CD8-positive, alpha-beta memory T cell (primary cell): ENCODE data around the gene CIAO2A. TPM values are rescaled to one million over a fixed set of nuclear protein-coding genes. Genes with fewer than 3 reads are reported as not detected.
A peak's percentile ranks its signal among the peaks of the same experiment; 100 is the strongest.
"Not testable (repeated sequence)": the region's sequence is repeated elsewhere in the genome, so short reads cannot be mapped to it uniquely, and the experiment has no call there.

Experiments used
- CTCF ChIA-PET: fragments of 350-600 bp; sonication (Branson Sonifier 250); formaldehyde crosslinking; loops from one replicate; lab custom pipeline; 2021; ENCODE audit warnings: antibody characterized with exemption; lab: Charles Lee
- POLR2A ChIA-PET: fragments of 350-600 bp; sonication (Branson Sonifier 250); formaldehyde crosslinking; loops from one replicate; lab custom pipeline; 2021; ENCODE audit warnings: antibody characterized with exemption; lab: Charles Lee
- DNase-seq, 5 donors: peaks; one replicate each; pipeline versions ENCODE4 v3.0.0 to v3.0.0-alpha.2; 2020 to 2022; ENCODE audit warnings: mixed read lengths in 1 of 5
- H3K27ac ChIP-seq: one replicate; pipeline ENCODE4 v1.7.0; 2013; ENCODE audit warnings: low read depth, mild to moderate bottlenecking, low read length, moderate library complexity
- H3K27me3 ChIP-seq: 2 replicates; pipeline ENCODE4 v1.7.0; 2013; ENCODE audit warnings: low read length, mild to moderate bottlenecking; ENCODE audit not compliant: insufficient read depth, poor library complexity, severe bottlenecking
- H3K36me3 ChIP-seq: 2 replicates; pipeline ENCODE4 v1.7.0; 2013; ENCODE audit warnings: mild to moderate bottlenecking, low read length, moderate library complexity; ENCODE audit not compliant: insufficient read depth
- H3K4me1 ChIP-seq: 2 replicates; pipeline ENCODE4 v1.7.0; 2013; ENCODE audit warnings: mild to moderate bottlenecking, low read length, moderate library complexity; ENCODE audit not compliant: insufficient read depth
- H3K4me3 ChIP-seq: 2 replicates; pipeline ENCODE4 v1.7.0; 2013; ENCODE audit warnings: mild to moderate bottlenecking, low read length
- H3K9me3 ChIP-seq: 2 replicates; pipeline ENCODE4 v1.7.0; 2013; ENCODE audit warnings: mild to moderate bottlenecking, low read length
- H3K27ac Mint-ChIP-seq, 8 donors: one replicate each; pipeline ENCODE4 v1.8.0; 2020 to 2021; ENCODE audit warnings: mixed read lengths in 8 of 8, mild to moderate bottlenecking in 6 of 8, inconsistent platforms in 3 of 8, moderate library complexity in 3 of 8
- H3K27me3 Mint-ChIP-seq, 2 donors: one replicate each; pipeline ENCODE4 v1.8.0; 2020 to 2021; ENCODE audit warnings: mixed read lengths in 2 of 2, mild to moderate bottlenecking in 1 of 2, moderate library complexity in 1 of 2
- H3K36me3 Mint-ChIP-seq, 3 donors: one replicate each; pipeline ENCODE4 v1.8.0; 2020 to 2021; ENCODE audit warnings: mixed read lengths in 3 of 3, inconsistent platforms in 1 of 3, mild to moderate bottlenecking in 1 of 3
- H3K4me1 Mint-ChIP-seq, 3 donors: one replicate each; pipeline ENCODE4 v1.8.0; 2020 to 2021; ENCODE audit warnings: mixed read lengths in 3 of 3, inconsistent platforms in 1 of 3, mild to moderate bottlenecking in 1 of 3
- H3K4me3 Mint-ChIP-seq, 7 donors: one replicate each; pipeline ENCODE4 v1.8.0; 2020 to 2021; ENCODE audit warnings: mixed read lengths in 7 of 7, mild to moderate bottlenecking in 6 of 7, moderate library complexity in 4 of 7, inconsistent platforms in 2 of 7
- H3K9me3 Mint-ChIP-seq, 5 donors: one replicate each; pipeline ENCODE4 v1.8.0; 2020 to 2022; ENCODE audit warnings: mixed read lengths in 5 of 5, mild to moderate bottlenecking in 3 of 5, moderate library complexity in 2 of 5, inconsistent platforms in 1 of 5
- polyA plus RNA-seq: library from polyadenylated mRNA; unstranded; fragments of 300-500 nt; fragmentation: Illumina TruSeq; gene quantifications from one replicate; pipeline ENCODE4 v1.2.3, GENCODE V29; 2021
- total RNA-seq, 2 experiments: library from RNA; stranded (reverse); gene quantifications; one replicate each; pipeline ENCODE4 v1.2.3, GENCODE V29; 2021

The CIAO2A gene
- total and polyA plus RNA-seq, 3 experiments from 2014 or later = 68.0 to 78.1 (median 68.7) TPM

- Histone ChIP-seq H3K27me3 (no peaks in the 10 kb centered on the region), H3K4me3 (no peak overlapping the region), H3K4me1 (peaks cover 34% of the 10 kb centered on the region), H3K9me3 (no peaks in the 10 kb centered on the region), H3K27ac (no peak overlapping the region), H3K36me3 (peaks cover 20% of the 10 kb centered on the region)
- POLR2A ChIA-PET = no interaction called here
- no peak for DNase-seq
- Mint-ChIP-seq H3K36me3 (peaks cover 0 to 50% (median 11%) of the 10 kb centered on the region in 3 donors), H3K4me3 (peak overlapping the region in 3 of 7 donors; percentile 1 to 44 (median 24)), H3K27me3 (no peaks in the 10 kb centered on the region), H3K4me1 (peaks cover 33 to 54% (median 54%) of the 10 kb centered on the region in 3 donors), H3K9me3 (no peaks in the 10 kb centered on the region), H3K27ac (peak overlapping the region in 7 of 8 donors; percentile 0 to 78 (median 54))
- CTCF ChIA-PET = interaction anchor here (0.9 to 1.6 kb wide), 2 partner anchors 12 to 43 kb away, joined by 3 read pairs; no protein-coding TSS in a partner anchor
Measured at GRCh38 chr15:64110950-64111678, 17.5 kb upstream of the CIAO2A start.

DNA sequence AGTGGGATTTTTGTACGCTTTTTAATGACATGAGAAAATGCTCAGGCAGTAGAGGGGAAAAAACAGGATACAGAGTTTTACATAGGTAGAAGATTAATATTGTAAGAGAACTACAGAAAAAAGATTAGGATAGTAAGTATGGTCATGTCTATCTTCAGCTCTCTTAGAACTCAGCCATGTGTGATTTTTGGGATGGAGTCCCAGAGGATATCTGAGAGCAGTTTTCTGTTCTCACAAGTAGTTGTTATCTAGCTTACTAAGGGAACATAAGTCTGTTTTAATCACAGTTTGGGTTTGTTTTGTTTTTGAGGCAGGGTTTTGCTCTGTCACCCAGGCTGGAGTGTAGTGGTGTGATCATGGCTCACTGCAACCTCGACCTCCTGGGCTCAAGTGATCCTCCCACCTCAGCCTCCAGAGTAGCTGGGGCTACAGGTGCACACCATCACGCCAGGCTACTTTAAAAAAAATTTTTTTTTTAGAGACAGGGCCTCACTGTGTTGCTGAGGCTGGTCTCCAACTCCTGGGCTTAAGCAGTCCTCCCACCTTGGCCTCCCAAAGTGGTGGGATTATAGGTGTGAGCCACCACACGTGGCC, 16.6 kb upstream of the CIAO2A start:
- not testable (repeated sequence) for H3K9me3 ChIP-seq

DNA sequence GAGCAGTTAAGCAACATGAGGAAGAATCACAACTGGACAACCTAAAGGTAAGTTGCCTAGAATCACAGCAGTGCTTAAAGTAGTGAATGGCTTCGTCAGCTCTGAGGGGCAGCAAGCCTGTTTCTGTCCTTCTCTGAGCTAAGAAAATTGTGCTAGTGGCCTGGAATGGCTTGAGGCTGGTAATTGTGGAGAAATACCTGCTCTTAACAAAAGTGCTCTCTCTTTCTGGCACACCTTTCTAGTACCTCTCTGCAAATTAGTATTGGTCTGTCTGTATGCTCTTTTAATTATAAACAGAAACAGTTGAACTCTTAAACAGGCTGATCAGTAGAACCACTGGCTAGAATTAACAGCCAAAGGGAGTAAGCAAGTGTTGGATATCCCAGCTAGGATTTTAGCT, 13.7 kb upstream of the CIAO2A start:
- Mint-ChIP-seq H3K9me3 (no peaks in the 10 kb centered on the region), H3K27ac (peak overlapping the region in 2 of 8 donors; percentile 19 to 23), H3K4me3 (no peak overlapping the region), H3K36me3 (peaks cover 0 to 18% (median 0%) of the 10 kb centered on the region in 3 donors), H3K27me3 (peaks cover 0 to 1% of the 10 kb centered on the region in 2 donors), H3K4me1 (peaks cover 46 to 74% (median 69%) of the 10 kb centered on the region in 3 donors)
- Histone ChIP-seq H3K9me3 (no peaks in the 10 kb centered on the region), H3K27ac (no peak overlapping the region), H3K4me1 (peaks cover 39% of the 10 kb centered on the region), H3K4me3 (no peak overlapping the region), H3K36me3 (peaks cover 3% of the 10 kb centered on the region), H3K27me3 (no peaks in the 10 kb centered on the region)
- ChIA-PET CTCF (no interaction called here), POLR2A (no interaction called here)
- no peak for DNase-seq

More for the DNA sequence above, 16.6 kb upstream of the CIAO2A start:
- DNase-seq, H3K27me3 Mint-ChIP-seq, H3K4me3 ChIP-seq, H3K27me3 ChIP-seq, H3K9me3 Mint-ChIP-seq, POLR2A ChIA-PET, H3K27ac ChIP-seq: not testable (repeated sequence)
- peaks cover 0 to 41% (median 9%) of the 10 kb centered on the region in 3 donors for H3K36me3 Mint-ChIP-seq
- peak overlapping the region in 1 of 7 donors; percentile 10 for H3K4me3 Mint-ChIP-seq
- H3K4me1 ChIP-seq = peaks cover 34% of the 10 kb centered on the region
- H3K27ac Mint-ChIP-seq = peak overlapping the region in 5 of 8 donors; percentile 54 to 83 (median 64)
- H3K36me3 ChIP-seq = peaks cover 20% of the 10 kb centered on the region
- CTCF ChIA-PET = interaction anchor here (0.9 to 1.6 kb wide), 2 partner anchors 11 to 44 kb away, joined by 3 read pairs; no protein-coding TSS in a partner anchor
- H3K4me1 Mint-ChIP-seq = peaks cover 36 to 61% (median 61%) of the 10 kb centered on the region in 3 donors

DNA sequence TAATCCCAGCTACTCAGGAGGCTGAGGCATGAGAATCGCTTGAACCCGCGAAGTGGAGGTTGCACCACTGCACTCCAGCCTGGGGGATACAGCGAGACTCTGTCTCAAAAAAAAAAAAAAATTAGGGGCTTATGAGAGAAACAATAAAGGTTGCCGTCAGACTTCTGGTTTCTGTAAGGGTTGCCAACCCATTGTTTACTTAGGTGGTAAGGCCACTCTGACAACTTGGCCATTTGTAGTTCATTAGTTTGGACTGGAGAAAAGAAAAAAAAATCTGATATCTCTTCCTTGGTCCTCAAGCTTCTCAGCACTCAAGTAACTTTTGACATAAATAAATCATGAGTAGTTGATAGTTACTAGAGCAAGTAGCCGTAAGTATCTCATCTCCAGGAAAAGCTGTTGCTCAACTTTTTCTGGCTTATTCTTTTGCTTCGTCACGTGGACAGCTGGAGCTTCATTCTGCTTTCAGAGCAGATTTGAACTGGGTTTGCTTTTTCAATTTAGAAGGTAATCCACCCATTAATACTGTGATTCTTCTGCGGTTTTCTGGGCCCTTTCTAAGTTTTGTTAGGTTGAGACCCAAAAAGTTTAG, 11.6 kb upstream of the CIAO2A start:
- H3K36me3 Mint-ChIP-seq = peaks cover 0 to 17% (median 0%) of the 10 kb centered on the region in 3 donors
- no peaks in the 10 kb centered on the region for H3K9me3 ChIP-seq
- DNase-seq = no peak
- no peak overlapping the region for H3K27ac ChIP-seq
- peaks cover 3% of the 10 kb centered on the region for H3K36me3 ChIP-seq
- H3K27me3 ChIP-seq = no peaks in the 10 kb centered on the region
- H3K4me1 ChIP-seq = peaks cover 25% of the 10 kb centered on the region
- CTCF ChIA-PET = no interaction called here
- H3K9me3 Mint-ChIP-seq = no peaks in the 10 kb centered on the region
- no peak overlapping the region for H3K4me3 Mint-ChIP-seq
- peaks cover 36 to 70% (median 64%) of the 10 kb centered on the region in 3 donors for H3K4me1 Mint-ChIP-seq
- no peak overlapping the region for H3K27ac Mint-ChIP-seq
- POLR2A ChIA-PET = no interaction called here
- no peak overlapping the region for H3K4me3 ChIP-seq
- peaks cover 0 to 1% of the 10 kb centered on the region in 2 donors for H3K27me3 Mint-ChIP-seq

GRCh38 chr15:64102497-64102896, 8.9 kb upstream of the CIAO2A start:
- Histone ChIP-seq H3K27me3 (no peaks in the 10 kb centered on the region), H3K4me1 (peaks cover 26% of the 10 kb centered on the region), H3K27ac (no peak overlapping the region), H3K36me3 (peaks cover 3% of the 10 kb centered on the region), H3K9me3 (no peaks in the 10 kb centered on the region), H3K4me3 (no peak overlapping the region)
- Mint-ChIP-seq H3K27ac (peak overlapping the region in 1 of 8 donors; percentile 66), H3K27me3 (peaks cover 0 to 1% of the 10 kb centered on the region in 2 donors), H3K9me3 (no peaks in the 10 kb centered on the region), H3K36me3 (peaks cover 0 to 18% (median 0%) of the 10 kb centered on the region in 3 donors), H3K4me1 (peaks cover 47 to 79% (median 68%) of the 10 kb centered on the region in 3 donors), H3K4me3 (peak overlapping the region in 1 of 7 donors; percentile 11)
- DNase-seq = no peak
- ChIA-PET POLR2A (interaction anchor here (0.7 kb wide), 1 partner anchor 60 kb away, joined by 8 read pairs; no protein-coding TSS in a partner anchor), CTCF (no interaction called here)

GRCh38 chr15:64100958-64101357, 7.3 kb upstream of the CIAO2A start:
- H3K9me3 Mint-ChIP-seq = no peaks in the 10 kb centered on the region
- Histone ChIP-seq H3K27ac (no peak overlapping the region), H3K4me3 (no peak overlapping the region), H3K27me3 (no peaks in the 10 kb centered on the region), H3K36me3 (no peaks in the 10 kb centered on the region), H3K9me3 (no peaks in the 10 kb centered on the region), H3K4me1 (peaks cover 33% of the 10 kb centered on the region)
- H3K36me3 Mint-ChIP-seq = peaks cover 0 to 16% (median 0%) of the 10 kb centered on the region in 3 donors
- peaks cover 53 to 80% (median 69%) of the 10 kb centered on the region in 3 donors for H3K4me1 Mint-ChIP-seq
- peaks cover 0 to 1% of the 10 kb centered on the region in 2 donors for H3K27me3 Mint-ChIP-seq
- peak overlapping the region in 1 of 7 donors; percentile 34 for H3K4me3 Mint-ChIP-seq
- POLR2A ChIA-PET = no interaction called here
- no peak for DNase-seq
- H3K27ac Mint-ChIP-seq = peak overlapping the region in 3 of 8 donors; percentile 32 to 41 (median 38)
- CTCF ChIA-PET = interaction anchor here (1.1 kb wide), 1 partner anchor 52 kb away, joined by 4 read pairs; no protein-coding TSS in a partner anchor

DNA sequence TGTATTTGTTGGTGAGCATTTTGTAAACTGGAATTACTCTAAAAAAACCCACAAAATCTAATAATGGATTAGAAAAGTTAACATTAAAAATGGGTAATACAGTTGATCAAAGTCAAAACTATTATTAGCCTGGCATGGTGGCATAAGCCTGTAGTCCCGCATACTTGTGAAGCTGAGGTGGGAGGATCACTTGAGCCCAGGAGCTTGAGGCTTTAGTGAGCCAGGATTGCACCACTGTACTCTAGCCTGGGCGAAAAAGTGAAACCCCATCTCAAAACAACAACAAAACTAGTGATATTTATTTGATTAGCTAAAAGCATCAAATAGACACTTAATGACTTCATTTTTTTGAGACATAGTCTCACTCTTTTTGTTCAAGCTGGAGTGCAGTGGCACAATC, 5.7 kb upstream of the CIAO2A start:
- H3K9me3 Mint-ChIP-seq = no peaks in the 10 kb centered on the region
- H3K4me1 Mint-ChIP-seq = peaks cover 64 to 87% (median 76%) of the 10 kb centered on the region in 3 donors
- peak overlapping the region in 2 of 7 donors; percentile 15 to 54 for H3K4me3 Mint-ChIP-seq
- no peak overlapping the region for H3K27ac ChIP-seq
- peaks cover 45% of the 10 kb centered on the region for H3K4me1 ChIP-seq
- H3K36me3 Mint-ChIP-seq = peaks cover 0 to 18% (median 0%) of the 10 kb centered on the region in 3 donors
- no peak overlapping the region for H3K4me3 ChIP-seq
- peak overlapping the region in 3 of 8 donors; percentile 11 to 42 (median 21) for H3K27ac Mint-ChIP-seq
- no peaks in the 10 kb centered on the region for H3K27me3 Mint-ChIP-seq
- ChIA-PET CTCF (interaction anchor here (0.9 to 2.6 kb wide), 2 partner anchors 11 to 12 kb away, joined by 3 to 5 read pairs; no protein-coding TSS in a partner anchor), POLR2A (interaction anchor here (0.6 kb wide), 1 partner anchor 356 kb away, joined by 3 read pairs; no protein-coding TSS in a partner anchor)
- no peaks in the 10 kb centered on the region for H3K36me3 ChIP-seq
- no peaks in the 10 kb centered on the region for H3K9me3 ChIP-seq
- DNase-seq = no peak
- no peaks in the 10 kb centered on the region for H3K27me3 ChIP-seq
